Mammary epithelial cell (primary cell): ENCODE results near the gene VIPR1.

Experiments used
- CTCF ChIP-seq, 2 donors: IDR thresholded peaks in 1 of 2; conservative IDR thresholded peaks in 1 of 2; 2 replicates each; pipeline ENCODE4 v1.5.1; 2011 to 2012; ENCODE audit warnings: inconsistent platforms in 2 of 2, low read length in 2 of 2, mild to moderate bottlenecking in 2 of 2, control low read depth in 1 of 2, low read depth in 1 of 2; ENCODE audit not compliant: insufficient read depth in 1 of 2; ENCODE audit errors: extremely low read depth in 1 of 2
- EZH2 ChIP-seq: IDR thresholded peaks from 2 replicates; pipeline ENCODE4 v1.6.1; 2012; ENCODE audit warnings: low read length, inconsistent platforms, borderline replicate concordance

GRCh38 chr3:42539871-42540714 is 37.6 kb downstream of the VIPR1 start:
- TF ChIP-seq CTCF (conservative IDR thresholded peaks at IDR 0.05 in 1 of 2, IDR thresholded peaks at IDR 0.05 in 1 of 2; ENCODE audit: extremely low read depth in 1 of 2, insufficient read depth in 1 of 2, low read depth in 1 of 2, low read length in 2 of 2): peak; percentile 60 to 87
- no peak for TF ChIP-seq EZH2
